Measurements from ENCODE around the gene SPAG5.

SPAG5 gene

GRCh38 chr17:28545141-28545503, 53.7 kb downstream of the SPAG5 start:
- no peak overlapping the region for H3K4me3 ChIP-seq (ENCODE audit: low read depth, low read length)

GRCh38 chr17:28544402-28545140, 54.3 kb downstream of the SPAG5 start:
- no peak overlapping the region for H3K4me3 ChIP-seq (ENCODE audit: low read depth, low read length)

GRCh38 chr17:28541439-28541838, 57.4 kb downstream of the SPAG5 start:
- no peak overlapping the region for H3K4me3 ChIP-seq (ENCODE audit: low read depth, low read length)

- H3K4me3 ChIP-seq (ENCODE audit: low read depth, low read length) = no peak overlapping the region
Observed at GRCh38 chr17:28540231-28540630, 58.6 kb downstream of the SPAG5 start.

- no peak overlapping the region for H3K4me3 ChIP-seq (ENCODE audit: low read depth, low read length)
Observed at GRCh38 chr17:28538296-28538895, 60.4 kb downstream of the SPAG5 start.

GRCh38 chr17:28537219-28537610, 61.6 kb downstream of the SPAG5 start:
- H3K4me3 ChIP-seq (ENCODE audit: low read depth, low read length) = no peak overlapping the region

GRCh38 chr17:28536532-28537218, 62.1 kb downstream of the SPAG5 start:
- H3K4me3 ChIP-seq (ENCODE audit: low read depth, low read length) = no peak overlapping the region

GRCh38 chr17:28534740-28535375, 64.0 kb downstream of the SPAG5 start:
- H3K4me3 ChIP-seq (ENCODE audit: low read depth, low read length) = no peak overlapping the region

GRCh38 chr17:28533091-28533807, 65.6 kb downstream of the SPAG5 start:
- no peak overlapping the region for H3K4me3 ChIP-seq (ENCODE audit: low read depth, low read length)

- H3K4me3 ChIP-seq (ENCODE audit: low read depth, low read length) = no peak overlapping the region
Observed at GRCh38 chr17:28532050-28532960, 66.5 kb downstream of the SPAG5 start.

GRCh38 chr17:28530926-28531325, 67.9 kb downstream of the SPAG5 start:
- H3K4me3 ChIP-seq (ENCODE audit: low read depth, low read length) = no peak overlapping the region

- H3K4me3 ChIP-seq (ENCODE audit: low read depth, low read length) = no peak overlapping the region
Observed at GRCh38 chr17:28530250-28530649, 68.6 kb downstream of the SPAG5 start.

- H3K4me3 ChIP-seq (ENCODE audit: low read depth, low read length) = no peak overlapping the region
Observed at GRCh38 chr17:28529013-28529400, 69.8 kb downstream of the SPAG5 start.

- H3K4me3 ChIP-seq (ENCODE audit: low read depth, low read length) = no peak overlapping the region
Observed at GRCh38 chr17:28528327-28529012, 70.4 kb downstream of the SPAG5 start.

GRCh38 chr17:28527859-28528258, 71.0 kb downstream of the SPAG5 start:
- no peak overlapping the region for H3K4me3 ChIP-seq (ENCODE audit: low read depth, low read length)

All from iPS-11a (cell line).